GM12891 (cell line): ENCODE results near the gene GPRIN2.

Source experiments
- DNase-seq: peaks from one replicate; pipeline ENCODE4 v3.0.0; 2011; ENCODE audit warnings: low spot score; ENCODE audit not compliant: insufficient read length
- FAIRE-seq: peaks from 2 replicates; lab custom pipeline; 2011; peaks lifted over from hg19 to GRCh38; lab: Jason Lieb, UNC
- PAX5 ChIP-seq: IDR thresholded peaks from 2 replicates; pipeline ENCODE4 v1.6.1; 2011; ENCODE audit warnings: low read length, moderate library complexity, mild to moderate bottlenecking; ENCODE audit not compliant: insufficient read depth, severe bottlenecking
- POLR2A ChIP-seq: IDR thresholded peaks from 2 replicates; pipeline ENCODE4 v1.6.1; 2011; ENCODE audit warnings: low read depth, low read length, control low read depth
- POLR2AphosphoS5 ChIP-seq: IDR thresholded peaks from 2 replicates; pipeline ENCODE4 v1.6.1; 2011; ENCODE audit warnings: low read depth, low read length, control low read depth
- POU2F2 ChIP-seq: IDR thresholded peaks from 2 replicates; pipeline ENCODE4 v1.6.1; 2011; ENCODE audit warnings: low read depth, mild to moderate bottlenecking, control low read depth, low read length, moderate library complexity
- SPI1 ChIP-seq: IDR thresholded peaks from 2 replicates; pipeline ENCODE4 v1.6.1; 2011; ENCODE audit warnings: low read depth, low read length, control low read depth
- TAF1 ChIP-seq: IDR thresholded peaks from 2 replicates; pipeline ENCODE4 v1.6.1; 2011; ENCODE audit warnings: low read depth, low read length, control low read depth

Gene GPRIN2

GRCh38 chr10:46526682-46527038, 29.8 kb downstream of the GPRIN2 start:
- FAIRE-seq = no peak
- TF ChIP-seq POLR2AphosphoS5 = no peak
- TF ChIP-seq SPI1 = no peak
- no peak for TF ChIP-seq POLR2A
- no peak for TF ChIP-seq TAF1
- no peak for TF ChIP-seq POU2F2
- DNase-seq = no peak

GRCh38 chr10:46525824-46526681, 30.4 kb downstream of the GPRIN2 start:
- no peak for TF ChIP-seq POU2F2
- no peak for TF ChIP-seq PAX5
- no peak for TF ChIP-seq TAF1
- no peak for TF ChIP-seq POLR2A
- TF ChIP-seq SPI1 = no peak
- peak; percentile 72 for FAIRE-seq
- DNase-seq = no peak

DNA sequence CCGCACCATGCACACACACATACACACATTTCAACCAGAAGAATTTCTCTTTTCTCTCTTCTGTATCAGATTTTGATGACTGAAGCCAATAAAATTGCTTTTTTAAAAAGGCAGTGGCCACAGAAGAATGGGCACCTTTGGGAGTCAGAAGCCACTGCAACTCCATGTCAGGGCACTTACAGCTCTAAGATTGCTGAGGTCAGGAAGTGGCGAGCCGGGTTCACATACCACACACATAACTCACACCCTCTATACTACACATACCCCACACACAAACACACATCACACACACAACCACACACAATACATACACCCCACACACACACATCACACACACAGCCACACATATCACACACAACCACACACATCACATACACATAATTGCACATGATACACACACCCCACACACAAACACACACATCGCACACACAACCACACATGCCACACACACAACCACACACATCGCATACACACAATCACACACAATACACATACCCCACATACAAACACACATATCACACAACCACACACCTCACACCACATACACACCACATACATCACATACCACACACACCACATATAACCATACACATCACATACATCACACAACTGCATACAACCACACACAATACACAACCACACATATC, 31.2 kb downstream of the GPRIN2 start:
- TF ChIP-seq POU2F2 (no peak), TAF1 (no peak), POLR2AphosphoS5 (no peak), SPI1 (no peak), POLR2A (no peak), PAX5 (no peak)
- DNase-seq (no peak), FAIRE-seq (no peak)

DNA sequence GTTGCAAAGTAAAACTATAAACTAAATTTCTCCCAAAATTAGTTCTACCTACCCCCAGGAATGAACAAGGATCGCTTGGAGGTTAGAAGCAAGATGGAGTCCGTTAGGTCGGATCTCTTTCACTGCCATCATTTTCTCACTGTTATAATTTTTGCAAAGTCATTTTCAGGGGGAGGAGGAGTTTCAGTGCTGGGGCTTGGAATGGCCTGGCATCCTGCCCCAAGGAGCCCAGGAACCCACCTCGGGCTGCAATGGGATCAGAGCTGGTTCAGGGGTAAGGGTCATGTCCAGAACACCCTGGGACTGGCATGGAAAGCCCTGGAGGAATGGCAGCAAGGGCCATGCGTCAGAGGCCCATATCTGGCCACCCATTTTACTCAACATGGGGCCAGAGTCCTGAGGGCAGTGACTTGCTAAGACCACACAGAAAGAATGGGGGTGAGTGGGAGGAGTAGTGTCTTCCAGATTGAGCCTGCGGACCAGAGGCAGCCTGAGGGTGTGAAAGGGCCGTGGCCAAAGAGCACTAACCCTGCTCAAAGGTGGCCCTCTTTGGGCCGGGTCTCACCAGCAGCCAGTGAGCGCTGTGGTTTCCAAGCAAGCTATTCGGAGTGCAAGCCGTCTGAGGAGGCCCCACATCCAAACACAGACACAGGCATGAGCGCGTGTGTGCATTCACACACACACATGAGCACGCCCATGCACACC, 31.8 kb downstream of the GPRIN2 start:
- DNase-seq (no peak), FAIRE-seq (no peak)
- no peak for TF ChIP-seq SPI1
- TF ChIP-seq TAF1 = no peak
- no peak for TF ChIP-seq POU2F2
- TF ChIP-seq POLR2A = no peak
- TF ChIP-seq PAX5 = no peak

DNA sequence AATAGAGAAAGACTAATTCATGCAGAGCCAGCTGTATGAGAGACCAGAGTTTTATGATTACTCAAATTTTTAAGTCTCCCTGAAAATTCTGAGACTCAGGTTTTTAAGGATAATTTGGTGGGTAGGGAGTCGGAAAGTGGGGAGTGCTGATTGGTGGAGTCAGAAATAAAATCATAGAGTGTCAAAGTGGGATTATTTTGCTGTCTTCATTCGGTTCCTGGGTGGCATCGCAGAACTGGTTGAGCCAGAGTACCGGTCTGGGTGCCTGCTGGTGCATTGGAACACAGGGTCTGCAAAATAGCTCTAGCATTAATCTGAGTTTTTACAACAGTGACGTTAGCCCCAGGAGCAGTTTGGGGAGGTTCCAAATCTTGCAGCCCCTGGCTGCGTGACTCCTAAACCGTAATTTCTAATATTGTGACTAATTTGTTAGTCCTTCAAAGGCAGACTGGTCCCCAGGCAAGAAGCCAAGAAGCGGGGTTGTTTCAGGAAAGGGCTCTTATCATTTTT, 32.4 kb downstream of the GPRIN2 start:
- DNase-seq = no peak
- no peak for FAIRE-seq
- TF ChIP-seq POU2F2 (no peak), POLR2AphosphoS5 (no peak), SPI1 (no peak)

DNA sequence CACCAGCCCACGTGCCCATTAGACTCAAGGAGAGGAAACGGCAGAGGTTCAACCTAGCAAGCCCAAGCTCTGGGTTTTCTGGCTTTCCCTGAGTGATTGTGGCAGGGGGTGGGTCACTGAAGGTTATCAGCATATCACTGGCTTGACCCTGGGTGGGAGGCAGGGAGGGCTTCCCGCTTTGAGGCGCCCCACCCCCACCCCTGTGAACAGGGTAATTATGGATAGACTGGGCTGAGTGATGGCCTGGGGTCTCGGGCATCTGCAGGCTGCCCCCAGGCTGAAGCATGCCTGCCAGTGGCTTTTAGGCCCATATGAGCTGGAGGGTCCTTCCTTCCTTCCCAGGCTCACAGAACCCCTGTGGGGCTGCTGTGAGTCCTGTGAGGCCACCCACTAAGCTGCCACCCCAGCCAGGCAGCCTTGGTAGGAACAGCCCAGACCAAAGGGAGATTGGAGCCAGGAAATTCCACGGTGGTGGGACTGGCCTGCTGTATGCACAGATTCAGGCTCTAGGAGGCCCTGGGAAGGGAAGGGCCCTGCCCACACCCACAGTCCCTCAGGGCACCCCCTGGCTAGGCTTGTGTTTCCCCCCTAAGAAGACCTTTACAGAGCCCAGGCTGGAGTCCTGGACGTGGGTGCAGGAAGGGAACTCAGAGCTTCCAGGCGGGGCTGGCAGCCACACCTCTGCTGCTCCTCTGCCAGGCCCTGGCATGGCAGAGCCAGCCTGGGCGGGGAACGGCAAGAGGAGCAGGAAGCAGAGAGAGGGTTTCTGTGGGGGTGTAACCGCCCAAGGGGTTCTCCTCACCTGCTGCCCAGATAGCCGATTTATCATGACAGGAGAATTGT, 33.1 kb downstream of the GPRIN2 start:
- TF ChIP-seq TAF1 = no peak
- DNase-seq = no peak
- FAIRE-seq = no peak

- no peak for TF ChIP-seq TAF1
- TF ChIP-seq POLR2A = no peak
- no peak for TF ChIP-seq SPI1
- TF ChIP-seq PAX5 = no peak
- no peak for TF ChIP-seq POU2F2
- TF ChIP-seq POLR2AphosphoS5 = no peak
- DNase-seq (no peak), FAIRE-seq (no peak)
Measured at GRCh38 chr10:46522295-46523118, 34.0 kb downstream of the GPRIN2 start.

- DNase-seq (no peak), FAIRE-seq (no peak)
- no peak for TF ChIP-seq POLR2AphosphoS5
- TF ChIP-seq SPI1 = no peak
- no peak for TF ChIP-seq POU2F2
- no peak for TF ChIP-seq TAF1
Measured at GRCh38 chr10:46520941-46521340, 35.5 kb downstream of the GPRIN2 start.

GRCh38 chr10:46520381-46520780, 36.1 kb downstream of the GPRIN2 start:
- FAIRE-seq (no peak), DNase-seq (no peak)
- no peak for TF ChIP-seq POU2F2
- no peak for TF ChIP-seq TAF1
- TF ChIP-seq POLR2A = no peak
- TF ChIP-seq SPI1 = no peak
- no peak for TF ChIP-seq POLR2AphosphoS5
- no peak for TF ChIP-seq PAX5
